ENCODE data around the gene KCNG3.

Gene KCNG3

GRCh38 chr2:42457011-42457410 is 36.8 kb downstream of the KCNG3 start:
- no peak for TF ChIP-seq CTCF (IDR thresholded peaks at IDR 0.05; ENCODE audit: insufficient read depth, low read length, poor library complexity, severe bottlenecking)
- H3K4me3 ChIP-seq (ENCODE audit: insufficient read depth, low read length, poor library complexity, severe bottlenecking), result no peak overlapping the region
- H4K20me1 ChIP-seq (ENCODE audit: low read depth, low read length), result no peaks in the 10 kb centered on the region

GRCh38 chr2:42456126-42456839 is 37.5 kb downstream of the KCNG3 start:
- no peak overlapping the region for H3K27ac ChIP-seq (ENCODE audit: low read depth, low read length)
- H3K9me2 ChIP-seq (replicated peaks; ENCODE audit: insufficient read depth, low read length), result no peaks in the 10 kb centered on the region
- no peaks in the 10 kb centered on the region for H4K20me1 ChIP-seq (ENCODE audit: low read depth, low read length)
- no peak overlapping the region for H3K9ac ChIP-seq (ENCODE audit: low read length)
- H3K27me3 ChIP-seq (ENCODE audit: low read length), result no peaks in the 10 kb centered on the region
- TF ChIP-seq CTCF (IDR thresholded peaks at IDR 0.05; ENCODE audit: insufficient read depth, low read length, poor library complexity, severe bottlenecking), result no peak
- TF ChIP-seq EZH2phosphoT487 (conservative IDR thresholded peaks at IDR 0.05; ENCODE audit: low read length), result no peak
- H3K36me3 ChIP-seq (ENCODE audit: low read length), result no peaks in the 10 kb centered on the region
- H3K9me3 ChIP-seq (ENCODE audit: insufficient read depth, low read length), result no peaks in the 10 kb centered on the region
- no peak overlapping the region for H3K4me3 ChIP-seq (ENCODE audit: insufficient read depth, low read length, poor library complexity, severe bottlenecking)
- no peaks in the 10 kb centered on the region for H3F3A ChIP-seq (ENCODE audit: insufficient read depth)
- no peak overlapping the region for H3K4me2 ChIP-seq (ENCODE audit: low read depth, low read length, poor library complexity, severe bottlenecking)
- H3K79me2 ChIP-seq (ENCODE audit: insufficient read depth, low read length), result no peaks in the 10 kb centered on the region
- H2AFZ ChIP-seq (ENCODE audit: low read depth, low read length, severe bottlenecking), result no peak overlapping the region

More at GRCh38 chr2:42457011-42457410, 36.8 kb downstream of the KCNG3 start:
- no peaks in the 10 kb centered on the region for H3F3A ChIP-seq (ENCODE audit: insufficient read depth)
- H3K4me2 ChIP-seq (ENCODE audit: low read depth, low read length, poor library complexity, severe bottlenecking), result no peak overlapping the region
- H3K9me2 ChIP-seq (replicated peaks; ENCODE audit: insufficient read depth, low read length), result no peaks in the 10 kb centered on the region
- no peak overlapping the region for H3K9ac ChIP-seq (ENCODE audit: low read length)
- H3K79me2 ChIP-seq (ENCODE audit: insufficient read depth, low read length), result no peaks in the 10 kb centered on the region
- no peak overlapping the region for H2AFZ ChIP-seq (ENCODE audit: low read depth, low read length, severe bottlenecking)
- no peaks in the 10 kb centered on the region for H3K27me3 ChIP-seq (ENCODE audit: low read length)
- no peak overlapping the region for H3K27ac ChIP-seq (ENCODE audit: low read depth, low read length)
- H3K9me3 ChIP-seq (ENCODE audit: insufficient read depth, low read length), result no peaks in the 10 kb centered on the region
- no peaks in the 10 kb centered on the region for H3K36me3 ChIP-seq (ENCODE audit: low read length)

- Histone ChIP-seq H2AFZ (ENCODE audit: low read depth, low read length, severe bottlenecking) (no peak overlapping the region), H3K4me3 (ENCODE audit: insufficient read depth, low read length, poor library complexity, severe bottlenecking) (no peak overlapping the region), H3K79me2 (ENCODE audit: insufficient read depth, low read length) (no peaks in the 10 kb centered on the region), H3K9ac (ENCODE audit: low read length) (no peak overlapping the region), H4K20me1 (ENCODE audit: low read depth, low read length) (no peaks in the 10 kb centered on the region), H3K27me3 (ENCODE audit: low read length) (no peaks in the 10 kb centered on the region), H3K36me3 (ENCODE audit: low read length) (no peaks in the 10 kb centered on the region), H3F3A (ENCODE audit: insufficient read depth) (no peaks in the 10 kb centered on the region), H3K27ac (ENCODE audit: low read depth, low read length) (no peak overlapping the region), H3K9me3 (ENCODE audit: insufficient read depth, low read length) (no peaks in the 10 kb centered on the region), H3K9me2 (replicated peaks; ENCODE audit: insufficient read depth, low read length) (no peaks in the 10 kb centered on the region), H3K4me2 (ENCODE audit: low read depth, low read length, poor library complexity, severe bottlenecking) (no peak overlapping the region)
- no peak for TF ChIP-seq EZH2phosphoT487 (conservative IDR thresholded peaks at IDR 0.05; ENCODE audit: low read length)
- no peak for TF ChIP-seq CTCF (IDR thresholded peaks at IDR 0.05; ENCODE audit: insufficient read depth, low read length, poor library complexity, severe bottlenecking)
Measured at GRCh38 chr2:42452545-42452944, 41.2 kb downstream of the KCNG3 start.
